HEK293T (cell line): ENCODE results near the gene ASPSCR1.

Source experiments
- HDGF ChIP-seq: fragments of 450-650 bp; IDR thresholded peaks from 2 replicates; pipeline ENCODE4 v1.6.1; 2017; ENCODE audit warnings: antibody characterized with exemption, borderline replicate concordance
- SP1 ChIP-seq: fragments of 450-650 bp; IDR thresholded peaks from 2 replicates; pipeline ENCODE4 v1.6.1; 2017
- ZNF384 ChIP-seq: fragments of 450-650 bp; IDR thresholded peaks from 2 replicates; pipeline ENCODE4 v1.6.1; 2016

- TF ChIP-seq SP1 (no peak), HDGF (no peak), ZNF384 (no peak)
Measured at GRCh38 chr17:82061047-82061925, 83.9 kb downstream of the ASPSCR1 start.
